GM12801 (cell line): ENCODE measurements around the gene ACOX1.

Experiments used
- CTCF ChIP-seq: IDR thresholded peaks from one replicate; pipeline ENCODE4 v1.5.1; 2011; ENCODE audit warnings: control low read depth; ENCODE audit not compliant: insufficient read length; ENCODE audit errors: extremely low read depth

ACOX1 gene

GRCh38 chr17:76007131-76007849 lies 28.3 kb upstream of the ACOX1 start:
- no peak for TF ChIP-seq CTCF

- no peak for TF ChIP-seq CTCF
Measured at GRCh38 chr17:76005263-76006149, 26.5 kb upstream of the ACOX1 start.

GRCh38 chr17:76004750-76005262 lies 25.8 kb upstream of the ACOX1 start:
- no peak for TF ChIP-seq CTCF

- TF ChIP-seq CTCF = no peak
Measured at GRCh38 chr17:76003915-76004314, 24.9 kb upstream of the ACOX1 start.

- no peak for TF ChIP-seq CTCF
Measured at GRCh38 chr17:76002100-76002499, 23.1 kb upstream of the ACOX1 start.

GRCh38 chr17:76000755-76001521 lies 22.0 kb upstream of the ACOX1 start, which contains the start of gene CDK3:
Gene CDK3 (plus strand): TSS chr17:76000855. CDS start chr17:76001426, 571 bp downstream.
- no peak for TF ChIP-seq CTCF
